Measurements from ENCODE around the gene SASH3. TPM values are rescaled to one million over a fixed set of nuclear protein-coding genes. Genes with fewer than 3 reads are reported as not detected.

Gene SASH3
- total RNA-seq, 1 donor from 2014 or later = not detected

DNA sequence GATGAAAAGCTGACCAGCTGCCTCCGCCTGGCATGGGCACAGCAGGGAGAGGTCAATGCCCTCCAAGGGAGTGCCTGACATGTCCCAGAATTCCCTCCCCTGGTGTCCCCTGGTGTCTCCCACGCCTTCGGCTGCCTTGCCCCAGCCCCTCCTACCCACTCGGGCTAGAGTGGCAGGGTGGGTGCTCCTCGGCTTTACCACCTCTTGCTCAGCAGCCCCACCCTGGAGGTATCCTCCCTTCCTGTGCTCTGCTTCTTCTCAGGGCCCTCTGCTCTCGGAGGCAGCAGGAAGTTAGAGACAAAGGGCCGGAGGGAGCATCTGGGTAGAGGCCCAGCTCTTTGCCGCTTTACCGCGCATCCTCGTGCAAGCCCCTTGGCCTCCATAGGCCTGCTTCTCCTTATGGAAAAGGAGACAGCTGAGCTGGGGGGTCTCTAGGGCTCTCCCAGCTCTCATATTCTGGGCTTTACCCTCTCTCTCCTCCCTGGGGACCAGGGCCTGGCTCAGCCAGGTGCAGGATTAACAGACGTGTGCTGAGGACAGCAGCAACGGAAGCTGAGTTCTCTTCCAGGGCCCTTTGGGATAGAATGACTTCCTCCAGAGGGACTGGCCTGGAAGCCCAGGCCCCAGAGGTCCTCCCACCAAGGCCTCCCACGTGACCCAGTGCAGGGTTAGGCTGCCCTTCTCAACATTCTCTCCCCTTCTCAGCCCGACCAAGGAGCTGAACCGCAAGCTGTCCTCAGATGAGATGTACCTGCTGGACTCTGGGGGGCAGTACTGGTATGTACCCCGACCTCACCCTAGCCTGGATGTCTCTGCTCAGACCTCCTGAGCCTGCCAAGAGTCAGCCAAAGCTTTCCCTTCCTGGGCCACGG, 23.7 kb upstream of the SASH3 start:
- DNase-seq (ENCODE audit: extremely low read depth, low read depth, low spot score) = no peak

DNA sequence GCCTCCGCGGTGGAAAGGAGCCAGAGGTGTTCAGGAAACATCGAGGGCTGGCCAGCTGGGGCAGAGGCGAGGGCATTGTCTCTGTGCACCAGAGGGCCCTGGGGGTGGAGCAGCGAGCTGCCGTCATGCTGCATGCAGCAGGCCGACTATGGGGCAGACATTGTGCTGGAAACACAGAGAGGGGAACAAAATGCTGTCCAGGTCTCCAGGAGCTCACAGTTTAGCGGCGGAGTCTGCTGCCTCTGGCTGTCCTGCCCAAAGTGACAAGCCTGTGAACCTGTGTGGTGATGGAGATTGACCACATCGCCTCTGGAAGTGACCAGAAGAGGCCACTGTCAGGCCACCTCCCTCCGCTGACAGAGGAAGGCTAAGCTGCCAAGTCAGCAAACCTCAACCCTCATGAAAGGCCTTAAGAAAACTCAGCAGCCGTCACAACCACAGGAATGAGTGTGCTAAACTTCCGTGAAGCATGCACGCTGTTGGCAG, 20.1 kb upstream of the SASH3 start:
- no peak for DNase-seq (ENCODE audit: extremely low read depth, low read depth, low spot score)

GRCh38 chrX:129760155-129760554, 19.6 kb upstream of the SASH3 start:
- no peak for DNase-seq (ENCODE audit: extremely low read depth, low read depth, low spot score)

GRCh38 chrX:129760981-129761380, 18.8 kb upstream of the SASH3 start:
- DNase-seq (ENCODE audit: extremely low read depth, low read depth, low spot score) = no peak

DNA sequence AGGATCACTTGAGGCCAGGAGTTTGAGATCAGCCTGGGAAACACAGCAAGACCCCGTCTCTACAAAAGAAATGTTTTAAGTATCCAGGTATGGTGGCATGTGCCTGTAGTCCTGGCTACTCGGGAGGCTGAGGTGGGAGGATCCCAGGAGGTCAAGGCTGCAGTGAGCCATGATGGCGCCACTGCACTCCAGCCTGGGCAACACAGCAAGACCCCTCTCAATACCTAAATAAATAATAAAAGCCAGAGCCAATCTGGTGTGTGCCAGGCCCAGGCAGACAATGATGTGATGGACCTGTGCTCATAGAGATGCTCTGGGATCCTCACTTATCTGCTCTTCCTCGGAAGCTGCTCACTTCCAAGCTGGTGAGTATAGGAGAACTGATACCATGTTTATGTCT, 18.2 kb upstream of the SASH3 start:
- DNase-seq (ENCODE audit: extremely low read depth, low read depth, low spot score) = no peak

GRCh38 chrX:129762448-129762847, 17.3 kb upstream of the SASH3 start:
- DNase-seq (ENCODE audit: extremely low read depth, low read depth, low spot score) = no peak

DNA sequence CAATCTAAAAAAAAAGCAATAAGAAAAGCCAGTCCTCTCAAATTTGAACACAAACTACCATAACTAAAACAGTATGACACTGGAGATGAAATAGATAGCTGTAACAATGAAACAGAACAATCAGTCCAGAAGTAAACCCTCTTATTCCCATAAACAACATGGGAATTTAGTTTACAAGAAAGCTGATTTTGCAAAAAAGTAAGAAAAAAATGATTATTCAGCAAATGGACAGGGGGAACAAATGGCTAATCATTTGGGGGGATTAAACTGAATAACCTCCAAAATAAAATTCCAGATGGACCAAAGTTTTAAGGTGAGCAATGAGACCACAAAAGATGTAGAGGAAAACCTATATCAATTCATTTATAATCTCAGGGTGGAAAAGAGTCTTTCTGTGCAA, 16.1 kb upstream of the SASH3 start:
- DNase-seq (ENCODE audit: extremely low read depth, low read depth, low spot score) = no peak

DNA sequence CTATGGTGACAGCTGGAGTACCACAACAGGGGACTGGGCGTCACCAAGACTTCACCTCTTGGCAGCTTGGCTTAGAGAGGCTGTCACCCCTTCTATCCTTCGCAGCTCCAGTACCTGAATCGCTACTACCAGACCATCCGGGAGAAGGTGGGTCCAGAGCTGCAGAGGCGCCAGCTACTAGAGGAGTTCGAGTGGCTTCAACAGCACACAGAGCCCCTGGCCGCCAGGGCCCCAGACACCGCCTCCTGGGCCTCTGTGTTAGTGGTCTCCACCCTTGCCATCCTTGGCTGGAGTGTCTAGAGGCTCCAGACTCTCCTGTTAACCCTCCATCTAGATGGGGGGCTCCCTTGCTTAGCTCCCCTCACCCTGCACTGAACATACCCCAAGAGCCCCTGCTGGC, 11.6 kb upstream of the SASH3 start:
- DNase-seq (ENCODE audit: extremely low read depth, low read depth, low spot score) = no peak

DNA sequence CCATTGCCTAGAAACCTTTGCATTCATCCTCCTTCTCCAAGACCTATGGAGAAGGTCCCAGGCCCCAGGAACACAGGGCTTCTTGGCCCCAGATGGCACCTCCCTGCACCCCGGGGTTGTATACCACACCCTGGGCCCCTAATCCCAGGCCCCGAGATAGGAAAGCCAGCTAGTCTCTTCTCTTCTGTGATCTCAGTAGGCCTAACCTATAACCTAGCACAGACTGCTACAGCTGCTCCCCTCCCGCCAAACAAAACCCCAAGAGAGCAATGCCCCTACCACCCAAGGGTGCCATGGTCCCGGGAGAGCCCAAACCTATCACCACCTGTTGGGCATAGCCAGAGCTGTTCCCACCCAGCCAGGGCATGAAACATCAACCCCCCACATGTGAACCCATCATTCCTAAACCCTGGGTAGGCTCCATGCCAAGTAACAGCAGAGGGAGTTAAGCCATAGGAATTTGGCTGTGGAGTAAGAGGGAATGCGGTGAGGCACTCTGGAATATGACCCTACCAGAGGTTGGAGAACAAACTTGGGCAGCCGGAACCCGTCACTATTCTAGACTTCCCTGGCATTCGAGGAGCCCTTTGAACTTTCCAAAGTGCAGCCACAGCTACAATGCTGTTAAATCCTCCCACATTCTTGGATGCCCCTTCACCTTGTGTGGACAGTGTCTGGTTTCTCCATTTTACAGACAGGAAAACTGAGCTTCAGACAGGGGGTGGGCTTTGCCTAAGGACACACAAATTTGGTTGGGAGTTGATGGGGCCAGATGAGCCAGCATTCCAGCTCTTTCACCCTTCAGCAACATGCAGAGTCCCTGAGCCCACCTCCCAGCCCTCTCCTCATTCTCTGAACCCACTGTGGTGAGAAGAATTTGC, 10.9 kb upstream of the SASH3 start:
- DNase-seq (ENCODE audit: extremely low read depth, low read depth, low spot score) = no peak

GRCh38 chrX:129769467-129770154, 10.1 kb upstream of the SASH3 start:
- no peak for DNase-seq (ENCODE audit: extremely low read depth, low read depth, low spot score)

DNA sequence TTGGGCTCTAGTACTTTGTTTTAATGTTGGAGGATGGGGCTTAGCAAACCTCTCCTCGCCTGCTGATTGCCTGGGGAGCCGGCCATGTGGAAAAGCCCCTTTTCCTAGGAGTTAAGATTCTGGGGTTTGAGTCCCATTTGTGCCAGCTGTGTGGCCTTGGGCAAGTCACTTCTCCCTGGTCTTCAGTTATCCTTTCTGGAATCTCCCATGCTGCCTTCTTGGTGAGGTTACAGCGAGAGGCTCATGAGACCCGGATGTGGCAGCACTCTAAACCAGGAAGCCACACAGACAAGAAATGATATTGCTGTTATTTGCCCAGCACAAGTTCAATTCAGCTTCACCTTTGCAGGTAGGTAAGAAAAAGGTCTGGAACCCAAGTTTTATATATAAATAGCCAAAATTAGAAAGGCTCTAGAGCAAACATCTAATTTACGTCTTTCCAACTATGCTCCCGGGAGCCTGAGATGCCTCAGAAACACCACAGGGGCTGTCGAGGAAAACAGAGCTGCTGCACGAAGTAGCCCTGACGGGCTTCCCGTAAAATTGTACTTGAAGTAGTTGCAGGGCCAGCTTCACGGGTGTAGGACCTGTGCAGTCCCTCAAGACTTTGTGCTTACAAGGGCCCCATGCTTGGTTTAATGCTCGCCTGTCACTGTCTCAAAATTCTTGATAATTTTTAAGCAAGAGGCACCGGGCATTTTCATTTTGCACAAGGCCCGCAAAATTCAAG, 8.3 kb upstream of the SASH3 start:
- DNase-seq (ENCODE audit: extremely low read depth, low read depth, low spot score) = no peak

DNA sequence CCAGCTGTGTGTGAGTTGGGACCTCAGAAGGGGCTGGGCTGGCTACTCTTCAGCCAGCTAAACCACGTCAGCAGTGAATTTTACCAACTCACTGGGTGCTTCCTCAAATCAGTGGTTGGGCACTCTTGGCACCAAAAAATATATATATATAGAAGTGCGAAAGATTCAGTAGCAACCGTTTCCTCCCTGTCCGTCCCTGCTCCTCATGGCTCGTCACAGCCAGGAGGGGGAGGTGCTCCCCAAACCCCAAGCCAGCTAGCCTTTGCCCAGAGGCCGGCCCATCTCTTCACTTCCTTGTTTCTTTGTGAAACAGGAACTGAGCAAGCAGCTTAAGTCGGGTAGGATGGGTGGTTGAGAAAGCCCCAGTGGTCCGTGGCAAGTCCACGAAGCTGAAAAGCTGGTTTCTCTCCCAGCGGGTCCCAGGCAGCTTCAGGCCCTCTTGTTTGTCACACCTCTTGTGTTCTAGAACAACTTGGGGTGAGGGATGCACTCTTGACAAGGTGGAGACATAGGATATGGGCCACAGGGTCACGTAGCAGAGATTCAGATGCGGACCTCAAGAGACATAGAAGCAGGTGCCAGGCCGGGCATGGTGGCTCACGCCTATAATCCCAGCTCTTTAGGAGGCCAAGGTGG, 6.8 kb upstream of the SASH3 start:
- no peak for DNase-seq (ENCODE audit: extremely low read depth, low read depth, low spot score)

- DNase-seq (ENCODE audit: extremely low read depth, low read depth, low spot score) = no peak
These were observed 5.9 kb upstream of the SASH3 start for GRCh38 chrX:129773649-129774458.

- DNase-seq (ENCODE audit: extremely low read depth, low read depth, low spot score) = no peak
These were observed 2.3 kb upstream of the SASH3 start for GRCh38 chrX:129777218-129778030.

DNA sequence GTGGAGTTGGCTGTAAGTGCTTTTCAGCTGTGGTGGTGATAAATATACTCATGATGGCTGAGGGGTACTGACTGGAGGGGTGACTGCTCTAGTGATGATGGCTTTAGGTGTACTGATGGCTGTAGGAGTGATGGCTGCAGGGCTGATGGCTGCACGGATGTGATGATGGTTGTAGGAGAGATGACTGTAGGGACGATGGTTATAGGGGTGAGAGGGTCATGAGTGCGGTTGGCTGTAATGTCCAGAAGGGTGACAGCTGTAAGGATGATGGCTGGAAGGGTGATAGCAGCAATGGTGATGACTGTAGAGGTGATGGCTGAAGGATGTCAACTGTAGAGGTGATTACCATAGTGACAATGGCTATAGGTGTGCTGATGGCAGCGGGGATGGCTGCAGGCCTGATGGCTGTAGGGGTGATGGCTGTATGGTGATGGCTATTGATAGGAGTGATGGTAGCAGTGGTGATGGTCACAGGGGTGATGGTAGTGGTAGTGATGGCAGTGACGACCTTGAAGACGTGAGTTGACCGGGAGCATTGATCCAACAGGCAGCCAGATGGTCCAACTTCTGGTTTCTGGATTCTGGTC, 570 bp upstream of the SASH3 start:
- no peak for DNase-seq (ENCODE audit: extremely low read depth, low read depth, low spot score)

GRCh38 chrX:129780441-129781105, 824 bp downstream of the SASH3 start:
- DNase-seq (ENCODE audit: extremely low read depth, low read depth, low spot score) = no peak

- DNase-seq (ENCODE audit: extremely low read depth, low read depth, low spot score) = no peak
These were observed 1.5 kb downstream of the SASH3 start for GRCh38 chrX:129781134-129781672.
